Measurements from ENCODE around the gene NBPF3. TPM values are rescaled to one million over a fixed set of nuclear protein-coding genes. Genes with fewer than 3 reads are reported as not detected.

Gene NBPF3
- polyA plus RNA-seq, 6 donors from 2014 or later = 0.29 to 2.1 (median 0.43) TPM; not detected in 1

GRCh38 chr1:21520899-21521716, 81.2 kb downstream of the NBPF3 start:
- peak overlapping the region in 2 of 8 donors; percentile 47 to 54 for H3K4me3 Mint-ChIP-seq

GRCh38 chr1:21521717-21522060, 81.8 kb downstream of the NBPF3 start:
- Mint-ChIP-seq H3K9me3 (no peaks in the 10 kb centered on the region), H3K36me3 (no peaks in the 10 kb centered on the region), H3K27me3 (no peaks in the 10 kb centered on the region), H3K4me3 (no peak overlapping the region), H3K27ac (no peak overlapping the region), H3K4me1 (peaks cover 46 to 91% (median 70%) of the 10 kb centered on the region in 3 donors)
- DNase-seq = no peak
- no peak for ATAC-seq (ENCODE audit: low read depth in 2 of 2)

More at GRCh38 chr1:21520899-21521716, 81.2 kb downstream of the NBPF3 start:
- Mint-ChIP-seq H3K4me1 (peaks cover 50 to 91% (median 71%) of the 10 kb centered on the region in 3 donors), H3K36me3 (peaks cover 0 to 4% of the 10 kb centered on the region in 2 donors), H3K27me3 (peaks cover 0 to 5% (median 0%) of the 10 kb centered on the region in 3 donors), H3K9me3 (no peaks in the 10 kb centered on the region), H3K27ac (peak overlapping the region in 4 of 6 donors; percentile 27 to 73 (median 60))
- no peak for DNase-seq
- ATAC-seq (ENCODE audit: low read depth in 2 of 2) = no peak

- DNase-seq = no peak
- Mint-ChIP-seq H3K9me3 (no peaks in the 10 kb centered on the region), H3K4me3 (peak overlapping the region in 2 of 8 donors; percentile 21 to 69), H3K36me3 (no peaks in the 10 kb centered on the region), H3K27me3 (no peaks in the 10 kb centered on the region), H3K27ac (peak overlapping the region in 3 of 6 donors; percentile 51 to 82 (median 74)), H3K4me1 (peaks cover 41 to 87% (median 66%) of the 10 kb centered on the region in 3 donors)
- no peak for ATAC-seq (ENCODE audit: low read depth in 2 of 2)
Measured at GRCh38 chr1:21522525-21523038, 82.6 kb downstream of the NBPF3 start.

GRCh38 chr1:21523297-21523813, 83.4 kb downstream of the NBPF3 start:
- peak overlapping the region in 2 of 6 donors; percentile 41 to 95 for H3K27ac Mint-ChIP-seq
- no peaks in the 10 kb centered on the region for H3K27me3 Mint-ChIP-seq
- H3K4me1 Mint-ChIP-seq = peaks cover 35 to 79% (median 58%) of the 10 kb centered on the region in 3 donors
- no peaks in the 10 kb centered on the region for H3K9me3 Mint-ChIP-seq
- H3K36me3 Mint-ChIP-seq = no peaks in the 10 kb centered on the region
- H3K4me3 Mint-ChIP-seq = peak overlapping the region in 4 of 8 donors; percentile 16 to 66 (median 46)
- peak in 1 of 2 donors; percentile 20 for ATAC-seq (ENCODE audit: low read depth in 2 of 2)
- no peak for DNase-seq

GRCh38 chr1:21524220-21524619, 84.3 kb downstream of the NBPF3 start:
- DNase-seq (no peak), ATAC-seq (ENCODE audit: low read depth in 2 of 2) (no peak)
- H3K27ac Mint-ChIP-seq = peak overlapping the region in 4 of 6 donors; percentile 3 to 95 (median 35)
- H3K4me1 Mint-ChIP-seq = peaks cover 27 to 70% (median 49%) of the 10 kb centered on the region in 3 donors
- H3K4me3 Mint-ChIP-seq = peak overlapping the region in 5 of 8 donors; percentile 38 to 88 (median 61)
- H3K27me3 Mint-ChIP-seq = no peaks in the 10 kb centered on the region
- H3K36me3 Mint-ChIP-seq = no peaks in the 10 kb centered on the region
- no peaks in the 10 kb centered on the region for H3K9me3 Mint-ChIP-seq

- Mint-ChIP-seq H3K27ac (peak overlapping the region in 5 of 6 donors; percentile 3 to 89 (median 58)), H3K36me3 (no peaks in the 10 kb centered on the region), H3K4me1 (peaks cover 24 to 65% (median 43%) of the 10 kb centered on the region in 3 donors), H3K9me3 (no peaks in the 10 kb centered on the region), H3K4me3 (peak overlapping the region in 7 of 8 donors; percentile 24 to 88 (median 61)), H3K27me3 (peaks cover 0 to 5% (median 0%) of the 10 kb centered on the region in 3 donors)
- peak; percentile 51 to 66 for ATAC-seq (ENCODE audit: low read depth in 2 of 2)
- DNase-seq = peak; percentile 39
Measured at GRCh38 chr1:21524686-21525339, 84.9 kb downstream of the NBPF3 start.

- Mint-ChIP-seq H3K9me3 (no peaks in the 10 kb centered on the region), H3K4me3 (peak overlapping the region in 7 of 8 donors; percentile 22 to 82 (median 44)), H3K4me1 (peaks cover 24 to 60% (median 43%) of the 10 kb centered on the region in 3 donors), H3K27ac (peak overlapping the region in 4 of 6 donors; percentile 1 to 84 (median 64)), H3K27me3 (peaks cover 3 to 10% (median 5%) of the 10 kb centered on the region in 3 donors), H3K36me3 (no peaks in the 10 kb centered on the region)
- DNase-seq = no peak
- no peak for ATAC-seq (ENCODE audit: low read depth in 2 of 2)
Measured at GRCh38 chr1:21525340-21525717, 85.4 kb downstream of the NBPF3 start.

- Mint-ChIP-seq H3K4me3 (no peak overlapping the region), H3K4me1 (peaks cover 21 to 50% (median 37%) of the 10 kb centered on the region in 3 donors), H3K27me3 (peaks cover 8 to 17% (median 13%) of the 10 kb centered on the region in 3 donors), H3K36me3 (no peaks in the 10 kb centered on the region), H3K9me3 (no peaks in the 10 kb centered on the region), H3K27ac (no peak overlapping the region)
- no peak for ATAC-seq (ENCODE audit: low read depth in 2 of 2)
- no peak for DNase-seq
Measured at GRCh38 chr1:21526441-21526840, 86.5 kb downstream of the NBPF3 start.

- Mint-ChIP-seq H3K27ac (no peak overlapping the region), H3K9me3 (no peaks in the 10 kb centered on the region), H3K4me1 (peaks cover 4 to 24% (median 19%) of the 10 kb centered on the region in 3 donors), H3K36me3 (no peaks in the 10 kb centered on the region), H3K27me3 (peaks cover 21 to 41% (median 26%) of the 10 kb centered on the region in 3 donors), H3K4me3 (no peak overlapping the region)
- DNase-seq (no peak), ATAC-seq (ENCODE audit: low read depth in 2 of 2) (no peak)
Measured at GRCh38 chr1:21530368-21531016, 90.6 kb downstream of the NBPF3 start.

GRCh38 chr1:21531241-21531640, 91.3 kb downstream of the NBPF3 start:
- no peaks in the 10 kb centered on the region for H3K9me3 Mint-ChIP-seq
- H3K4me3 Mint-ChIP-seq = no peak overlapping the region
- H3K4me1 Mint-ChIP-seq = peaks cover 4 to 19% (median 14%) of the 10 kb centered on the region in 3 donors
- peaks cover 21 to 43% (median 30%) of the 10 kb centered on the region in 3 donors for H3K27me3 Mint-ChIP-seq
- H3K36me3 Mint-ChIP-seq = no peaks in the 10 kb centered on the region
- ATAC-seq (ENCODE audit: low read depth in 2 of 2) (no peak), DNase-seq (no peak)
- H3K27ac Mint-ChIP-seq = peak overlapping the region in 1 of 6 donors; percentile 47

GRCh38 chr1:21532496-21532895, 92.6 kb downstream of the NBPF3 start:
- ATAC-seq (ENCODE audit: low read depth in 2 of 2) = no peak
- no peak overlapping the region for H3K4me3 Mint-ChIP-seq
- DNase-seq = no peak
- H3K27me3 Mint-ChIP-seq = peaks cover 21 to 52% (median 34%) of the 10 kb centered on the region in 3 donors
- peaks cover 4 to 12% (median 4%) of the 10 kb centered on the region in 3 donors for H3K4me1 Mint-ChIP-seq
- no peak overlapping the region for H3K27ac Mint-ChIP-seq
- H3K36me3 Mint-ChIP-seq = no peaks in the 10 kb centered on the region
- H3K9me3 Mint-ChIP-seq = no peaks in the 10 kb centered on the region

- Mint-ChIP-seq H3K4me1 (peaks cover 4 to 12% (median 4%) of the 10 kb centered on the region in 3 donors), H3K27ac (no peak overlapping the region), H3K4me3 (no peak overlapping the region), H3K27me3 (peaks cover 25 to 57% (median 38%) of the 10 kb centered on the region in 3 donors), H3K9me3 (no peaks in the 10 kb centered on the region), H3K36me3 (no peaks in the 10 kb centered on the region)
- no peak for DNase-seq
- no peak for ATAC-seq (ENCODE audit: low read depth in 2 of 2)
Measured at GRCh38 chr1:21532992-21533534, 93.1 kb downstream of the NBPF3 start.
